CD1c-positive myeloid dendritic cell (primary cell): Measurements from ENCODE around the gene STAB2.

Source experiments
- DNase-seq: peaks from one replicate; pipeline ENCODE4 v3.0.0-alpha.2; 2016; ENCODE audit errors: extremely low spot score

The STAB2 gene

GRCh38 chr12:103748002-103748401 lies 160.9 kb downstream of the STAB2 start:
- DNase-seq = no peak

- no peak for DNase-seq
Measured at GRCh38 chr12:103748875-103749274, 161.8 kb downstream of the STAB2 start.

- no peak for DNase-seq
Measured at GRCh38 chr12:103751171-103751570, 164.1 kb downstream of the STAB2 start.

- DNase-seq = no peak
Measured at GRCh38 chr12:103751600-103751999, 164.5 kb downstream of the STAB2 start.

- no peak for DNase-seq
Measured at GRCh38 chr12:103755425-103755824, 168.4 kb downstream of the STAB2 start.

- no peak for DNase-seq
Measured at GRCh38 chr12:103756443-103756842, 169.4 kb downstream of the STAB2 start.

- no peak for DNase-seq
Measured at GRCh38 chr12:103757248-103757647, 170.2 kb downstream of the STAB2 start.

- DNase-seq = no peak
Measured at GRCh38 chr12:103758310-103759089, 171.4 kb downstream of the STAB2 start.

GRCh38 chr12:103762473-103762872 lies 175.4 kb downstream of the STAB2 start:
- DNase-seq = no peak

- no peak for DNase-seq
Measured at GRCh38 chr12:103765322-103765721, 178.2 kb downstream of the STAB2 start.

- DNase-seq = no peak
Measured at GRCh38 chr12:103766028-103766427, 179.0 kb downstream of the STAB2 start.

GRCh38 chr12:103768467-103769123 lies 181.5 kb downstream of the STAB2 start:
- no peak for DNase-seq

- DNase-seq = no peak
Measured at GRCh38 chr12:103769240-103769945, 182.3 kb downstream of the STAB2 start.

- peak; percentile 51 for DNase-seq
Measured at GRCh38 chr12:103771466-103771865, 184.4 kb downstream of the STAB2 start.

GRCh38 chr12:103772367-103773108 lies 185.5 kb downstream of the STAB2 start:
- DNase-seq = no peak

- DNase-seq = no peak
Measured at GRCh38 chr12:103773109-103773910, 186.2 kb downstream of the STAB2 start.

GRCh38 chr12:103774977-103775560 lies 188.0 kb downstream of the STAB2 start:
- DNase-seq = no peak

GRCh38 chr12:103778781-103779180 lies 191.7 kb downstream of the STAB2 start:
- no peak for DNase-seq

GRCh38 chr12:103779410-103780092 lies 192.5 kb downstream of the STAB2 start:
- DNase-seq = no peak

- DNase-seq = no peak
Measured at GRCh38 chr12:103780093-103780440, 193.0 kb downstream of the STAB2 start.
